HepG2 (cell line): Measurements from ENCODE around the gene ELF1. TPM values are rescaled to one million over a fixed set of nuclear protein-coding genes. Genes with fewer than 3 reads are reported as not detected.

Experiments
- ASH2L ChIP-seq: fragments of 300-600, 200-600 bp; sonication (generic); IDR thresholded peaks from 2 replicates; pipeline ENCODE4 v1.7.0; 2017; ENCODE audit warnings: low read depth, mild to moderate bottlenecking, moderate library complexity, mixed read lengths, low read length; ENCODE audit not compliant: insufficient read length
- DPF2 ChIP-seq: sonication (generic); formaldehyde crosslinking; IDR thresholded peaks from 2 replicates; pipeline ENCODE4 v1.4.0; 2020; ENCODE audit warnings: mild to moderate bottlenecking, low read depth, missing genetic modification reagents, borderline replicate concordance
- GLI4 ChIP-seq: sonication (generic); formaldehyde crosslinking; IDR thresholded peaks from 2 replicates; pipeline ENCODE4 v1.5.1; 2020; ENCODE audit warnings: missing genetic modification reagents, mild to moderate bottlenecking, moderate library complexity, borderline replicate concordance
- HBP1 ChIP-seq: IDR thresholded peaks from 2 replicates; pipeline ENCODE4 v1.6.1; 2016; ENCODE audit warnings: low read depth, control low read depth
- HOXA9 ChIP-seq: sonication (generic); formaldehyde crosslinking; IDR thresholded peaks from 2 replicates; pipeline ENCODE4 v1.8.1; 2022; ENCODE audit warnings: missing genetic modification reagents, mild to moderate bottlenecking, moderate library complexity, borderline replicate concordance
- KLF12 ChIP-seq: sonication (generic); formaldehyde crosslinking; IDR thresholded peaks from 2 replicates; pipeline ENCODE4 v1.4.0; 2020; ENCODE audit warnings: missing genetic modification reagents, borderline replicate concordance
- MAF1 ChIP-seq: sonication (generic); formaldehyde crosslinking; IDR thresholded peaks from 2 replicates; pipeline ENCODE4 v1.5.0; 2020; ENCODE audit warnings: missing genetic modification reagents, borderline replicate concordance
- NCOA2 ChIP-seq: sonication (generic); formaldehyde crosslinking; IDR thresholded peaks from 2 replicates; pipeline ENCODE4 v1.8.0; 2022; ENCODE audit warnings: inconsistent platforms
- NFKB2 ChIP-seq: sonication (generic); formaldehyde crosslinking; IDR thresholded peaks from 2 replicates; pipeline ENCODE4 v1.4.0; 2020; ENCODE audit warnings: missing genetic modification reagents, borderline replicate concordance
- NFKBIZ ChIP-seq: IDR thresholded peaks from 2 replicates; pipeline ENCODE4 v1.6.1; 2018; ENCODE audit warnings: missing genetic modification reagents, missing compliant biosample characterization
- PLRG1 ChIP-seq: fragments of 450-650 bp; conservative IDR thresholded peaks from 2 replicates; pipeline ENCODE4 v1.6.1; 2016
- RXRA ChIP-seq: sonication (generic); formaldehyde crosslinking; IDR thresholded peaks from 2 replicates; pipeline ENCODE4 v1.5.1; 2020; ENCODE audit warnings: missing genetic modification reagents
- SIX4 ChIP-seq: sonication (generic); formaldehyde crosslinking; IDR thresholded peaks from 2 replicates; pipeline ENCODE4 v1.4.0; 2020; ENCODE audit warnings: missing genetic modification reagents
- TSC22D2 ChIP-seq: sonication (generic); formaldehyde crosslinking; IDR thresholded peaks from 2 replicates; pipeline ENCODE4 v1.5.1; 2020; ENCODE audit warnings: missing genetic modification reagents, mild to moderate bottlenecking, borderline replicate concordance
- ZBTB26 ChIP-seq: IDR thresholded peaks from 2 replicates; pipeline ENCODE4 v1.6.1; 2016; ENCODE audit warnings: missing compliant biosample characterization, missing genetic modification reagents, borderline replicate concordance
- ZBTB7B ChIP-seq: sonication (generic); formaldehyde crosslinking; IDR thresholded peaks from 2 replicates; pipeline ENCODE4 v1.4.0; 2020; ENCODE audit warnings: missing genetic modification reagents
- ZC3H13 ChIP-seq: sonication (generic); formaldehyde crosslinking; IDR thresholded peaks from 2 replicates; pipeline ENCODE4 v1.8.1; 2023; ENCODE audit warnings: mild to moderate bottlenecking, missing genetic modification reagents, moderate library complexity
- ZNF407 ChIP-seq: sonication (generic); formaldehyde crosslinking; IDR thresholded peaks from one replicate; pipeline ENCODE4 v1.5.1; 2020; ENCODE audit warnings: mild to moderate bottlenecking, missing genetic modification reagents; ENCODE audit errors: not compliant biosample characterization
- ZNF619 ChIP-seq: sonication (generic); formaldehyde crosslinking; IDR thresholded peaks from 2 replicates; pipeline ENCODE4 v1.4.0; 2020; ENCODE audit warnings: mild to moderate bottlenecking, missing genetic modification reagents
- ZNF629 ChIP-seq: sonication (generic); formaldehyde crosslinking; conservative IDR thresholded peaks from 2 replicates; pipeline ENCODE4 v1.5.0; 2020; ENCODE audit warnings: missing genetic modification reagents
- ZNF776 ChIP-seq: sonication (generic); formaldehyde crosslinking; IDR thresholded peaks from 2 replicates; pipeline ENCODE4 v1.4.0; 2020; ENCODE audit warnings: mild to moderate bottlenecking, missing genetic modification reagents
- ZNF841 ChIP-seq: sonication (generic); formaldehyde crosslinking; IDR thresholded peaks from 2 replicates; pipeline ENCODE4 v1.8.1; 2023; ENCODE audit warnings: missing genetic modification reagents, borderline replicate concordance
- polyA plus RNA-seq, 8 experiments: library from polyadenylated mRNA; depleted of rRNA in 3 of 8; stranded (reverse) in 7 of 8; unstranded in 1 of 8; fragments of >200 nt; fragmentation: Illumina TruSeq in 4 of 8; extraction: Trizol in 4 of 8; gene quantifications; 2 replicates each; pipeline versions ENCODE4 v1.2.1 to v1.2.3, GENCODE V29; 2011 to 2016; ENCODE audit warnings: low read depth in 4 of 8, missing spikeins in 1 of 8, mixed read lengths in 1 of 8; ENCODE audit not compliant: insufficient read depth in 1 of 8
- total RNA-seq, 5 experiments: library from RNA; depleted of rRNA; stranded (reverse); fragments of >200 nt; fragmentation: Illumina TruSeq; extraction: Trizol; gene quantifications; 2 replicates each; pipeline ENCODE4 v1.2.3, GENCODE V29; 2016; ENCODE audit warnings: low read depth in 1 of 5

Gene ELF1
- total and polyA plus RNA-seq, 2 of the 13 experiments (the other 11 are each of a cell fraction or from before 2014, with no cell fraction given), result 24.6 to 71.5 TPM

GRCh38 chr13:41001695-41002094 lies 17.4 kb downstream of the ELF1 start (continued):
- TF ChIP-seq ZNF776 (CRISPR knock-in tag) (no peak), KLF12 (CRISPR knock-in tag) (no peak), NCOA2 (CRISPR knock-in tag) (peak; percentile 71), SIX4 (peak; percentile 26; the same call in 1 of the 2 replicates), ZNF629 (CRISPR knock-in tag) (no peak), HOXA9 (CRISPR knock-in tag) (no peak), ZC3H13 (CRISPR knock-in tag) (no peak), DPF2 (CRISPR knock-in tag) (peak; percentile 46; the same call in 1 of the 2 replicates), TSC22D2 (no peak), ZBTB7B (no peak), NFKB2 (no peak), ZNF841 (CRISPR knock-in tag) (no peak), ZNF407 (no peak), MAF1 (no peak), RXRA (CRISPR knock-in tag) (peak; percentile 55; the same call in 1 of the 2 replicates), GLI4 (CRISPR knock-in tag) (no peak), HBP1 (CRISPR knock-in tag) (no peak), ZNF619 (no peak), ASH2L (peak; percentile 68), NFKBIZ (CRISPR knock-in tag) (no peak), ZBTB26 (CRISPR knock-in tag) (no peak), PLRG1 (no peak)
